Uterus (tissue), 2 donors: ENCODE data around the gene FAM3D.

ENCODE experiments used
- CTCF ChIP-seq, 4 experiments: fragments of 200-600 bp in 2 of 4; fragments of 450-650 bp in 2 of 4; sonication (generic) in 2 of 4; IDR thresholded peaks; one replicate each; pipeline ENCODE4 v1.5.1; 2016 to 2019; ENCODE audit warnings: antibody characterized with exemption in 4 of 4, mild to moderate bottlenecking in 2 of 4, moderate library complexity in 1 of 4
- POLR2A ChIP-seq, 2 donors: fragments of 450-650 bp; IDR thresholded peaks; one replicate each; pipeline ENCODE4 v1.6.1; 2016; ENCODE audit warnings: antibody characterized with exemption in 2 of 2, mild to moderate bottlenecking in 1 of 2, moderate library complexity in 1 of 2

DNA sequence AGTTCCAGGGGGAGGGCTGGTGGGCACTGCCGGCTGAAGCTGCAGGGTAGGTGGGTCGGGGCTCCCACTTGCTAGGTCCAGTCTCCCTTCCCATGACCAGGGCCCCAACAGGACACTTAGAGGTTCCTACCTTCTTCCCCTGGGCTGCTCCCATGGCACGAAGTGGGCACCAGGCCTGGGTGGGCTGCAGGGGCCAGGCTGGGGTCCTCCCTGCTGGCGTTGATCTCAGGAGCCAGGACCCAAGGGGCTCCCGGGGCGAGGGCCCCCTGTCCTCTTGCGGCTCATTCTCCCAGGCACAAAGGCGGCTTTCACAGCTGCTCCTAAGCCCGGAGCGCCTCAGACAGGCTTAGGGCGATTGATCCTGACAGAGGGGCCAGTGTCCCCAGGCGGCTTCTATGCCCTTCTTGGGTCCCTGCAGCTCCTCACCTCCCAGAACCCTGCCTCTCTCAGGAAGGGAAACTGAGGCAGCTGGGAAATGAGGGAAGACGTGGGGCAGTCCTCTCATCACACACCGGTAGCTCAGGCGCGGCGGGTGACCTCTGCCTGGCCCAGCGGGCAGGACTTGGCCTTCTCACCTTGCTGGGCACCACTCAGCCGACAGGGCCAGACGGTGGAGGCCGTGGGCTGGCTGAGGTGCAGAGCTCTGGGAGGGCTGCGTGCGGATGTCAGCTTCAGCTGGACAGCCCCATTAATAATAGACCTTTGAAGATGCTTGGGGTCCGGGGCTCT, 39.6 kb downstream of the FAM3D start:
- TF ChIP-seq CTCF (IDR thresholded peaks at IDR 0.05): no peak
- no peak for TF ChIP-seq POLR2A (IDR thresholded peaks at IDR 0.05)
